ENCODE data around the gene NUDT17. TPM values are rescaled to one million over a fixed set of nuclear protein-coding genes. Genes with fewer than 3 reads are reported as not detected.

Gene NUDT17
- polyA plus RNA-seq, 12 donors = 10.5 to 19.6 (median 14.8) TPM; not detected in 1

DNA sequence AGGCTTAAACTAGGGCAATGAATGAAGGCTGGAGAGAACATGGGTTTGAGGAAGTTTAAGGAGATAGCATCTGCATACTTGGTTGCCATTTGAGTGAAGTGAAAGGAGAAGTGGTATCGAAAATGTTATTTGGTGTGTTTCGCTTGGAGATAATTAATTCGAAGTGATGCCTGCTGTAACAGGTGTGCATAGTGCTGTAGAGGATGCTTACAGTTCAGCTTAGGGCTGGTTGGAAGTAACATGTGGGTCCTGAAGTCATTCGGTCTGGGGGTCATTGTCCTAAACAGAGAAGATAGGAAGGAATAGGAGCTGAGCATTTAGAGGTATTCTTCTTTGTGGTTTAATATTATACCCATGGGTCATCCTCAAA is 301 bp upstream of the NUDT17 start:
- no peak for DNase-seq

DNA sequence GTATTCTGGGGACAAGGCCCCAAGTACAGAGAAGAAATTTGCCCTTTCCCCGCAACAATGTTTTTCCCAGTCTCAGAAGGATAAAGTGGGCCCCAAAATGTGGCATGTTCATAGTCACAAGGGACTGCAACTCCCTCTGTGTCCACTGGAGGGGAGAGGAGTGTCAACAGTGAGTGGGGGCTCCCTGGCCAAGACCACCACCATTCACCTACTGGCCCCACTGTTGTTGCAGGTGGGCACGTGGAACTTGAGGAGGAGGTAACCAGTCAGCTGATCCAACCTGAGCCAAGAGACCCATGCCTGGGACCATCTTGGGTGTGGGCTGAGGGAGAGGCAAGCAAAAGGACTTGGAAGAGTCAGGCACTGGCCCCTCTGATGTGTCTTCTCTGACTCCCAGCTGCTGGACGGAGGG is 777 bp downstream of the NUDT17 start:
- no peak for DNase-seq

- DNase-seq = no peak
Observed at GRCh38 chr1:145847827-145848226, 2.4 kb downstream of the NUDT17 start.

DNA sequence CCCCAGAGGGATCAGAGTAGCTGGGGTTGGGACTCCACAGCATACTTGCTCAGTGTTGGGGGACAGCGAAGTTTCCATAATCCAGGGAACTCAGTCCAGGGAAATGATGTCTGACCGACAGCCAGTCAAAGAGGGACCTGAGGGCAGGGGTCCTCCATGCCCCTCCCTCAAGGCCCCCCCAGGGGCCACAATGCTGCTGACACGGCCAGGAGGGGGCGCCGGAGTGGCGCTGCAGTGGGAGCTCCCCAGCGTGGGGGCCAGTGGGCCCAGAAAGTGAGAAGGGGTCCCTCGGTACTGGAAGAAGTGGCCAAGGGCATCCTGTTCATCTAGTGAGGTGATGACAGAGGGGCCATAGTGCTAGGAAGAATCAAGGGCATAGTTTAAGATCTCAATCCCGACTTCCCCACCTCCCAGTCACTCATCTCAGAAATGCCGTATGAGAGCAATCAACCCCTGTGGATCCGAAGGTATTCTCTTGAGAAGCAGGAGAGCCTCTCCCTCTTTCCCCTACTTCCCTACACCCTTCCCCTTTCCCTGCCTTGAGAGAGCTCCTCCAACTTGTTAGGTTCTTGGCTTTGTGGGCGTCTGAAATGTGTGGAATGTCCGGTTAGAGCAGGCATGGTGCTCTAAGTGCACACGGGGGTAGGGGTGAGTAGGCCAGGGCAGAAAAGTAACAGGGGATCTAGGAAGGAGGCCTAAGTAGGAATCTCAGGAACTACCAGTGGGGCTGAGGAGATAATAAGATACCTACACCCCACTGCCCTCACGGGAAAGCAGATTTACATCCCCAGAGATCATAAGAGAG is 4.1 kb downstream of the NUDT17 start:
- DNase-seq = no peak

DNA sequence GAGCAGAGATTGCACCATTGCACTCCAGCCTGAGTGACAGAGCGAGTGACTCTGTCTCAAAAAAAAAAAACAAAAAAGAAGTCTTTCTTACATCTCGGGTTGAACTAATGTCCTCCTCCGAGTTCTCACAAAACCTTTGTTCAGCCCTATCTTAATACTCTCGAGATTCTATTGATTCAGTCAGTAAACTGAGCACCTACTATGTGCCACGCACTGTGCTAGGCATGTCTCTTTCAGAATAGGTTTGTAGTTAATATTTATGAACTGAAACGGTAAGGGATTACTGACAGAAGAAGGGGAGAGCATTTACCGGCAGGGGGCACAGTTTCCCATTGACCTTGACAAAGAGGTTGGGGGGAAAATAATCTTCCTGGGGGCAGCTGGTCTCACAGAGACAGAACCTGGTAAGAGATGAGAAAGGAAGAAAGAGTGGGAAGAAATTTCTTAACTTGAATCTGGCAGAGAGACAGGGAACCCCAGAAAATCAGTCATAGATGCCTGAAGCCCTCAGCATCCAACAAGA is 10.1 kb downstream of the NUDT17 start:
- DNase-seq = no peak

DNA sequence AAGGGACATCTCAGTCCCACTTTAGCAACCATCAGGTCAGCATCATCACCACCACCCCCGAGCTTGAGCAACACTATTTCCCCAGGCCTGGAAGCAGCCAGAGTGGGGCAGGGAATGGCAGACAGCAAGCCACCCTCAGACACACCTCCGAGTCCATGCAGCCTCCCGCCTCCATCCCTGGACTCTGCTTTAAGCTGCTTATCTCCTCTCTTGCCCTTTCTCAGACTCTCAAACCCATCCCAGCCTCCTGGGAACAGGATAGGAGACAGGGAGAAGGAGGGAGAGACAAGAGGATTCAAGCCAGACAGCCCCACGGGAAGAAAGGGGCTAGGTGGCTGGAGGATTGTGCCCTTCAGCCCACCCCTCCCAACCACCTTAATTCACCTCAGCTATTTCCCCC is 11.7 kb downstream of the NUDT17 start:
- DNase-seq = no peak

- DNase-seq = no peak
Observed at GRCh38 chr1:145858238-145858900, 12.9 kb downstream of the NUDT17 start.

- DNase-seq = peak; percentile 96
Observed at GRCh38 chr1:145858901-145859490, 13.6 kb downstream of the NUDT17 start, which contains the start of gene PIAS3. TSS of gene PIAS3 (minus strand) at chr1:145859081. CDS start at chr1:145858990, 91 bp downstream.

DNA sequence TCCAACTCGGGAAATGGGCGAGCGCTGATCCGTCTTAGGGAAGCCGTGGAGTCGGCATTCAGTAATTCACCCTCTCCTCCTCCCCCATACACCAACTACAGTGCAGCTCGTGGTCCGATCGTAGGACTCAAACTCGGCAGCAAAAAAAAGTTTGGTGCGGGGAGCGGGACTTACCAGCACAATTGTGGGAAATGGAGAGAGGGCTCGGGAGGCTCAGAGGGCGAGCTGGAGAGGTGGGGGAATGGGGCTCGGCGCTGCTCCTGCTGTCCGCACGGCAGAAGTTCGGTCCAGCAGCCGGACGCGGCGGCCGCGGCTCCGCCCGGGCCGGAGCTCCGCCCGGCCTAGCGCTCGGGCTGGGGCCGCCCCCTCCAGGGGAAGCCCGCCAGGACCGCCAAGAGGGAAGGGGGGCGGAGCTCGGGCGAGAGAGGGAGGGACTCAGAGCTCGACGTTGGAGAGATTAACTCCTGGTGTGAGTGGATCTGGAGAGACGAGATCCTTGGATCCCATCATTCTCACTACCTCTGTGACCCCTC is 14.1 kb downstream of the NUDT17 start:
- peak; percentile 94 for DNase-seq

DNA sequence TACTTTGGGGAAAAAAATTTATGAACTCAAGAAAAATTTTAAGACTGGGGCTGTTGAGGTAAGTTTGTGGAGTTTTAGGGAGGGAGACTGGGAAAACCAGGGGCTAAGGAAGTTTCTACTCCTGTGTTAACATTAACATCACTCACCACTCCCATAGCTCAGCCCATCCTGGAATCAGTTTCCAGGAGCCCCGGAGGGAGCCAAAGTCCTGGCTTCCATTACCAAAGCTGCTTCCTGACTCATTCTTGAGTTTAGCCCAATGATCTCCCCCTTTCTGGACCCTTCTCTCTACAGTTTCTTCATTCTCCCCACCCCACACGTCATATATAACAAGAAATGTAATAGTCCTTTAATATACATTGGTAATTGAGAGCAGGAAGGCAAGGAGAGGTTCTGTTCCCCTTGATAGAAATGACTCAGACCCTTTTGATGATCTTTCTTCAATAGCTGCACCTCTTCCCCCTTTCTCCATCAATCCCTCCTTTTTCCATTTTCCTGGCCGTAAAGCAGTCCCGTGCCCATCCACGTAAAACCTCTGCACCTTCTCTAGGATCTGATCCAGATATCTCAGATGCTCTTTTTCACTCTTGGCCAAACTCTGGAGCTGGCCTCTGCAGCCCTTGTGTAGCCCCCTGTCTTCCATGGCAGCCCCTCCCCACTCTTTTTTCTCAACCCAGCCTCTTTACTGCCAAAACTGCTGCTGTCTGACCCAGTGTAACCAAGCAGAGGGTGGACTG is 18.0 kb downstream of the NUDT17 start:
- peak; percentile 90 for DNase-seq

DNA sequence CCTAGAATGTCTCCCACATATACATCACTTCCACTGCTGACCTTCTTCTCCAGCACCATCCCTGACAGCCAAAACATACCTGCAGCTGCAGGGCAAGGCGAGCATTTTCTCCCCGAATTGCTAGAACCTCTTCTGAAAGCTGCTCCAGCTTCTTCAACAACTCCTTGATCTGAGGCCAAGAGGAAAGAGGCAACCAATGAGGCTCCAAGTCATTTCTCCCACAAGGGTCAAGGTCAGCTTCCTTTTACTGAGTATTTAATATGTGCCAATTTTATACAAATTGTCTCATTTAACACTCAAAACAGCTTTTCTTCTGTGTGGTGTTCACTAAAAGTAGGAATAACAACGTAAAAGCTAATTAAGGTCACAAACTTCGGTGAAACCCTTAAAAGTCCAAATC is 22.8 kb downstream of the NUDT17 start:
- DNase-seq = no peak

DNA sequence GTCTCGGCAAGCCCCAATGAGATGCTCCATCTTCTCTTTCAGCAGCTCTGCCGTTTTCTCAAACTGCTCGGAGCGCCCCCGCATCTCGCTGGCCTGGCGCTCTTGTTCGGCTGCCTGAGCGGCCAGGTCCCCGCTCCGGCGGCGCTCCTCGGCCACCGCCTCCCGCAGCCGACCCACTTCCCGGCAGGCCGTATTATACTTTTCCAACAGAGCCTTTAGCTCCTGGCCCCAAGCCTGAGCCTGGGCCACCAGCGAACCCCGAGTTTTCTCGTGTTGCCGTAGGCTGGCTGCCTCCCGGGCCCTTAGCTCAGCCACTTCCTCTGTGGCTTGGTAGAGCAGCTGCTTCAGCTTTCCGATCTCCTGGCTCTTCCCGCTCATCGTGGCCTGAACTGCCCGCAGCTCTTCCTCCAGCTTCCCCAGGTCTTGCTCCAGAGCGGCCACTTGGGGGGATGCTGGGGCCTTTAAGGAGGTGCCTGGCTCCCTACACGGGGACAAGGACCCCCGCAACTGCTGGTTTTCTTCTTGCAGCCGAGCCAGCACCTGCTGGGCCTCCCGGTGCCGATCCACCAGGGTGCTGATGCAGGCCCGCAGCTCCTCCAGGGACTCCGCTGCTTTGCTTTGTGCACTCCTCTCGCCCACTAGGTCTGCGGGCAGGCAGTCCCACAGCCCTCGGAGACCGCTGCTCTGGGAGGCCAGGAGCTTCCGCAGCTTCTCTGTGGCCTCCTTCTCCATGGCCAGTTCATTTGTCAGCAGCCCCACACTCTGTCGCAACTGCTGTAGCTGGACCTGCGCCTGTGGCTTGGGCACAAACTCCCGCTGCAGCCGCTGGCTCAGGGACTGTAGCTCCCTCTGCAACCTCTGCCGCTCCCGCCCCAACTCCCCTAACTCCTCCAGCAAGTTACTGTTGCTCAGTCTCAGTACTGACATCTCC is 26.8 kb downstream of the NUDT17 start:
- DNase-seq = peak; percentile 62

GRCh38 chr1:145874646-145875045 is 29.2 kb downstream of the NUDT17 start:
- no peak for DNase-seq

- DNase-seq = no peak
Observed at GRCh38 chr1:145877923-145878486, 32.6 kb downstream of the NUDT17 start.

GRCh38 chr1:145878724-145879123 is 33.3 kb downstream of the NUDT17 start:
- DNase-seq = no peak

DNA sequence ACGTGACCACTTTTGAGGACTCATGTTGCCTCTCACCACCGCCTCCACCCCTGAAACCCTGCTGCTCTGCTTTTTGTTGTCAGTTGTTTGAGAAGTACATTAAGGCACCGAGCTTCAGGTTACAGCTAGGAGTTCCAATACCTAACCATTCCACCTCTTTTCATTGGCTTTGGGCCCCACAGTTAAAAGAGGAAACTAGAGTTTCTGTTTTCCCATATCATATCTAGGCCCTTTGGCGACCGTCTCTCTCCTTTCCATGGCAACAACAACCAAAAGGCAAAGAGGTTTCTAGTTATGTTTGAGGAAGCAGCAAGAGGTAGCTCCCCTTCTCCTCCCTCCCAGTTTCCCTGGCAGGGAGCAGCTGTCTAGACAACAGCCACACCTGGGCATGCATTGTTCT is 34.3 kb downstream of the NUDT17 start:
- no peak for DNase-seq

- no peak for DNase-seq
Observed at GRCh38 chr1:145884675-145885074, 39.2 kb downstream of the NUDT17 start.

DNA sequence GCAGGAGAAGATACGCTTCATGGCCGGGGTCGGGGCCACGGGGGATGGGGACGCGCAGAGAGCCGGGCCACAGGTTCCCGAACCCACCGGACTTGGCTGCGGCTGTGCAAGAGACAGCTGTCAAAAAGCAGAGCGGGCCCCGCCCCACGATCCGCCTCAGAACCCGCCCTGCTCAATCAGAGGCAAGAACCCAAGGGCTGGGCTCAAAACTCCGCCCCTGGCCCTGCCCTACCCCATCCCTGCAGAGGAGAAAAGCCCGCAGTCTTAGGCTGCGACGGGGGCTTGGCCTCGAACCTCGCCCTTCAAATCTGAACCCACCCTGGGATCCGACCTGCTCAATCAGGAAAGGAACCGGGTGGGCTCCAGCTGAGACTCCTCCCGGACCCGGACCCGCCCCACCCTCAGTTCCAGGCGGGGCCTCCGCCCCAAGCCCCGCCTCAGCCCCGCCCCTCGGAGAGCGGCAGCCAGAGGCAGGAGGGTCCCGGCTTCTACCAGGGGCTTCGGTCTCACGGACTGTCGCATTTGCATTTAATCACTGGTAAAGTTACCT is 40.4 kb downstream of the NUDT17 start, which contains the start of gene ANKRD35:
TSS of gene ANKRD35 (minus strand) at position 129 of the 550 bp plus-strand sequence. CDS start at position 21, 108 bp downstream.
- DNase-seq = peak; percentile 79

GRCh38 chr1:145886390-145886789 is 41.0 kb downstream of the NUDT17 start:
- no peak for DNase-seq

GRCh38 chr1:145886816-145887215 is 41.4 kb downstream of the NUDT17 start:
- no peak for DNase-seq
